Epithelial cell of proximal tubule (primary cell): ENCODE measurements around the gene GGCX. TPM values are rescaled to one million over a fixed set of nuclear protein-coding genes. Genes with fewer than 3 reads are reported as not detected.
"Not testable (repeated sequence)": the region's sequence is repeated elsewhere in the genome, so short reads cannot be mapped to it uniquely, and the experiment has no call there.

Experiments
- DNase-seq: peaks from one replicate; pipeline ENCODE4 v3.0.0-alpha.2; 2011; ENCODE audit warnings: low read depth
- H3K4me3 ChIP-seq: 2 replicates; pipeline ENCODE4 v1.5.1; 2011; ENCODE audit warnings: low read depth, mild to moderate bottlenecking, low read length
- CTCF ChIP-seq: conservative IDR thresholded peaks from 2 replicates; pipeline ENCODE4 v1.5.1; 2012; ENCODE audit warnings: low read depth, mild to moderate bottlenecking, low read length
- total RNA-seq: library from RNA; depleted of rRNA; stranded (reverse); fragments of >200 nt; gene quantifications from 2 replicates; pipeline ENCODE4 v1.2.3, GENCODE V29; 2015

Gene GGCX
- 35.1 and 58.2 TPM in 2 replicates for total RNA-seq

GRCh38 chr2:85561280-85562212, at the start of gene GGCX:
Gene GGCX (minus strand): TSS chr2:85561493. CDS start chr2:85561428, 65 bp downstream.
- no peak for TF ChIP-seq CTCF
- DNase-seq = no peak
- peak within 1 kb of the TSS; percentile 90 for H3K4me3 ChIP-seq

- no peak for DNase-seq
- TF ChIP-seq CTCF = no peak
- H3K4me3 ChIP-seq = no peak overlapping the region
These were observed 46.2 kb upstream of the GGCX start for GRCh38 chr2:85607268-85608215.

GRCh38 chr2:85606116-85606455, 44.8 kb upstream of the GGCX start:
- no peak for TF ChIP-seq CTCF
- no peak for DNase-seq
- H3K4me3 ChIP-seq = no peak overlapping the region

GRCh38 chr2:85605406-85606115, 44.3 kb upstream of the GGCX start:
- TF ChIP-seq CTCF = no peak
- DNase-seq = no peak
- no peak overlapping the region for H3K4me3 ChIP-seq

GRCh38 chr2:85604568-85605339, 43.5 kb upstream of the GGCX start:
- TF ChIP-seq CTCF = no peak
- H3K4me3 ChIP-seq = no peak overlapping the region
- no peak for DNase-seq

GRCh38 chr2:85604133-85604444, 42.8 kb upstream of the GGCX start:
- peak overlapping the region; percentile 83 for H3K4me3 ChIP-seq
- DNase-seq = not testable (repeated sequence)
